Measurements from ENCODE around the gene DENND1A.
A peak's percentile ranks its signal among the peaks of the same experiment; 100 is the strongest.

DENND1A gene

DNA sequence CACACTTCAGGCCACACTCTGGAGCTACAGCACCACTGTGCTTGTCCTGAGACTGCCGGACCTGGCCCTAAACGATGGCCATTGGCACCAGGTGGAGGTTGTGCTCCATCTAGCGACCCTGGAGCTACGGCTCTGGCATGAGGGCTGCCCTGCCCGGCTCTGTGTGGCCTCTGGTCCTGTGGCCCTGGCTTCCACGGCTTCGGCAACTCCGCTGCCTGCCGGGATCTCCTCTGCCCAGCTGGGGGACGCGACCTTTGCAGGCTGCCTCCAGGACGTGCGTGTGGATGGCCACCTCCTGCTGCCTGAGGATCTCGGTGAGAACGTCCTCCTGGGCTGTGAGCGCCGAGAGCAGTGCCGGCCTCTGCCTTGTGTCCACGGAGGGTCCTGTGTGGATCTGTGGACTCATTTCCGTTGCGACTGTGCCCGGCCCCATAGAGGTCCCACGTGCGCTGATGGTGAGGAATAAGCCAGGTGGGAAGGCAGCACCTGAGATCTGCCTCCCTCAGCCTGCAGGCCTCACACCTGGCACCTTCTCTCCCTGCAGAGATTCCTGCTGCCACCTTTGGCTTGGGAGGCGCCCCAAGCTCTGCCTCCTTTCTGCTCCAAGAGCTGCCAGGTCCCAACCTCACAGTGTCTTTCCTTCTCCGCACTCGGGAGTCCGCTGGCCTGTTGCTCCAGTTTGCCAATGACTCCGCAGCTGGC lies 559.2 kb downstream of the DENND1A start:
- no peak for DNase-seq (ENCODE audit: extremely low read depth in 1 of 2, low read depth in 1 of 2)

DNA sequence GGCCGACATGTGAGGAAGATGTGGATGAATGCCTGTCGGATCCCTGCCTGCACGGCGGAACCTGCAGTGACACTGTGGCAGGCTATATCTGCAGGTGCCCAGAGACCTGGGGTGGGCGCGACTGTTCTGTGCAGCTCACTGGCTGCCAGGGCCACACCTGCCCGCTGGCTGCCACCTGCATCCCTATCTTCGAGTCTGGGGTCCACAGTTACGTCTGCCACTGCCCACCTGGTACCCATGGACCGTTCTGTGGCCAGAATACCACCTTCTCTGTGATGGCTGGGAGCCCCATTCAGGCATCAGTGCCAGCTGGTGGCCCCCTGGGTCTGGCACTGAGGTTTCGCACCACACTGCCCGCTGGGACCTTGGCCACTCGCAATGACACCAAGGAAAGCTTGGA lies 559.8 kb downstream of the DENND1A start:
- DNase-seq (ENCODE audit: extremely low read depth in 1 of 2, low read depth in 1 of 2) = no peak

DNA sequence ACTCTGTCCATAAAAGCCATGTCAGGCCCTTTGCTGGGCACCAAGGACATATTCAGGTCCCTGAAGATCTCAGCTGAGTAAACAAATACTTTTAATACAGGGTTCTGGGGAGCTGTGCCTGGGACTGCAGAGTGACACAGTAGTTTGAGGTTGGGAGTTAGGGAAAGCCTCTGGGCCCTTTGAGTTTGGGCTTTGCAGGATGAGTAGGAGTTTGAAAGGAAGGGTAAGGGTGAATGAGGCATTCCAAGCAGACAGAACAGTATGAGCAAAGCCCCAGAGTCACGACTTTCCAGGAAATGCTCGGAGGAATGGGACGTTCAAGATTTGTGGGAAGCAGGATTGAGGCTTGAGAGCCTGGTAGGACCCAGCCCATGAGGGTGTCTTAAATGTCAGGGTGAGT lies 560.6 kb downstream of the DENND1A start:
- DNase-seq (ENCODE audit: extremely low read depth in 1 of 2, low read depth in 1 of 2) = no peak

DNA sequence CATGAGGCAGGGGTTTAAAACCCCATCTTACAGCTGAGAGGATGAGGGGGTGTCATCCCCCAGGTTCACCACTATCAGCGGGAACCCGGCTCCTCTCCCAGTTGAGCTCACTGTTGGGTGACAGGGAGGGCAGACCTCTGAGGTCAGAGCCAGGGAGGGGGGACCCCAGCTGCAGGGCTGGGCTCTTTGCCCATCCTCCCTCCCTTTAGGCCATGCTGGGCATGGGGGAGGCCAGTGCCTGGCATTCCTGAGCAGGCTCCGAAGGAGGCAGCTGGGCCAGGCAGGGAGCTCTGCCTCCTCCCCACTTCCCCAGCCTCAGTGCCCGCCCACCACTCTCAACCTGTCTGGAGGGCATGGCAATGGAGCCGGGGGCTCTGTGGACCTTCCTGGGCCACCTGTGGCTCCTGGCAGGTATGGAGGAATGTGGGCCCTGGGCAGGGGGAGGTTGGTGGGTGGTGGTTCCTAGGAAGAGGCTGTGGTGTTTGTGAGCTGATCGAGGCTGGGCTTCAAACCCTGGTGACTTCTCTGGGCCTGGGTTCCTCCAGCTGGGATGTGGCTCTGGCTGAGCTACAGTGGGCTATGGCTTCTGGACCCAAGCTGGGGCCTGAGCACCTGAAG lies 561.3 kb downstream of the DENND1A start:
- DNase-seq (ENCODE audit: extremely low read depth in 1 of 2, low read depth in 1 of 2) = no peak

DNA sequence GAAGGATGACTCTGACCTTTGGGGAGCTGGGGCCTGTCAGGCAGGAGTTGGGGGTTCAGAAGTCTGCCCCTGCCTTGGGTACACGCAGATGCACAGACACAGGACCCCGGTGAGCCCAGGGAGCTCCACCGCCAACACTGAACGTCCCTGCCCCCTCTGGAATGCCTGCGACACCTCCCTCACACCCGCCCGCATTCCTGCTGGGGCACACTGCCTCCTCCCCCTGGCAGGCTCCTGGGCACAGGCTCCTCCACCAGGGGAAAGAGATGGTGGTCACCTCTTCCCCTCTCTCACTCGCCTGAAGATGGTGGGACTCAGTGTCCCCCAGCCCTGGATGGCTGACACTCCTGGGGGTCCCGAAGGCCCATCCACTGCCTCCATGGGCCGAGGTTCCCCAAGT lies 561.9 kb downstream of the DENND1A start:
- DNase-seq (ENCODE audit: extremely low read depth in 1 of 2, low read depth in 1 of 2) = no peak

DNA sequence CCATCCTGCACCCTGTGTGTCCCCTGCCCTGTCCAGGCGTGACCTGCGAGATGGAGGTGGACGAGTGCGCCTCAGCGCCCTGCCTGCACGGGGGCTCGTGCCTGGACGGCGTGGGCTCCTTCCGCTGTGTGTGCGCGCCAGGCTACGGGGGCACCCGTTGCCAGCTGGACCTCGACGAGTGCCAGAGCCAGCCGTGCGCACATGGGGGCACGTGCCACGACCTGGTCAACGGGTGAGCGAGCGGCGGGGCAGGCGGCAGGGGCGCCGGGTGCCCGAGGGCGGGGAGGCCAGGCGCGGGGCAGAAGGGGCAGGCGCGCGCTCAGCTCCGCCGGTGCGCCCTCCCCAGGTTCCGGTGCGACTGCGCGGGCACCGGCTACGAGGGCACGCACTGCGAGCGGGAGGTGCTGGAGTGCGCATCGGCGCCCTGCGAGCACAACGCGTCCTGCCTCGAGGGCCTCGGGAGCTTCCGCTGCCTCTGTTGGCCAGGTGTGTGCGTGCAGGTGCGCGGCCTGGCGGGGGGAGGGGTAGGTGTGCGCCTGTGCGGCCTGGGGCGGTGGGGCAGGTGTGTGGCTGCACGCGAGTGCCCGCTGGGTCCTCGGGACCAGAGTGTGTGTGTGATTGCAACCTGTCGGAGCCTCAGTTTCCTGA lies 563.9 kb downstream of the DENND1A start:
- DNase-seq (ENCODE audit: extremely low read depth in 1 of 2, low read depth in 1 of 2) = no peak

DNA sequence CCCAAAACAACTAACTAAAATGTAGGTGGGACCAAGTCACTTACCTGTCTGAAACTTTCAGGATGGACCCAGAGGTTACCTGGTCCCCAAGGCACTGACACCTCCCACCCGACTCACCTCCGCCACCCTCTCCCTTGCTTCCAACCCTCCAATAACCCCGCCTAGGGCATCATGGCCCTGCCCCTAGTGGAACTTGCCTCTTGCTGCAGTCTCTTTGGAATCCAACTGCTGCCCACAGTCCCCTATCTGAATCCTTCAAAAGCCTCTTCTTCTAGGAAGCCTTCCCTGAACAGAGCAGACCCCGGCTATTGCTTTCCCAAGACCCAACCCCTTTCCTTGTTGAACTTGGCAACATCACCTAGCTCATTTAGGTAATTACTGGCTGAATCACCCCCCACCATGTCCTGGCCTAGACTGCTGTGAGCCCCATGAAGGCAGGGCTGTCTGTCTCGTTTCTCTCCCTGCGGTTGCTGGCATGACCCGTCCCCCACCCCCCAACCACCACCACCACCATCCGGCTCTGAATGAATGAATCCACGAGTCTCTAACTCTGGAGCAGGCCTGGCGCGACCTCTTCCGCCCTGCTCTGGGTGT lies 564.5 kb downstream of the DENND1A start:
- DNase-seq (ENCODE audit: extremely low read depth in 1 of 2, low read depth in 1 of 2) = no peak

DNA sequence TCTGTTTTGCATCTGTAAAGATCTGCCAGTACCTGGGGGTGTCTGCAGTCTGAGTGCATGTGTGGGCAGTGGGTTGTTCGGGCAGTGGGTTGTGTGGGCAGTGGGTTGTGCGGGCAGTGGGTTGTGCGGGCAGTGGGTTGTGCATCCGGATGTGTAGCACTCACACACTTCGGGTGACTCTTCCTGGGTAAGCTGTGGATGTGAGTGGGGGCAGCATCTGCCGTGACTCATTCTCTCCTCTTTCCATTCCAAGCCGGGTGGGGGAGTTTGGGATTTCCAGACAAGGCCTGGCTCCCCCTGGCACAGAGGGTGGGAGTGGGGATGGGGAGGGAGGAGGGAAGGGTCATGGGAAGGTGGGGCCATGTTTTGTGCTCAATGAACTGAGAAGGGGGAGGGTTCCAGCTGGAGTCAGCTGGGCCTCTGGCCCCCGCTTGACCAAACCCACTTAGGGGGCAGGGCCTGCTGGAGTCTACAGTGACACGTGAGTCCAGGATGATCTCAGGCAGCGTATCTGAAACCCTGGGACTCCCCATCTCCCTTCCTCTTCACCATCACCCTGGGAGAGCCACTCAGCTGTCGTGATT lies 565.6 kb downstream of the DENND1A start:
- no peak for DNase-seq (ENCODE audit: extremely low read depth in 1 of 2, low read depth in 1 of 2)

DNA sequence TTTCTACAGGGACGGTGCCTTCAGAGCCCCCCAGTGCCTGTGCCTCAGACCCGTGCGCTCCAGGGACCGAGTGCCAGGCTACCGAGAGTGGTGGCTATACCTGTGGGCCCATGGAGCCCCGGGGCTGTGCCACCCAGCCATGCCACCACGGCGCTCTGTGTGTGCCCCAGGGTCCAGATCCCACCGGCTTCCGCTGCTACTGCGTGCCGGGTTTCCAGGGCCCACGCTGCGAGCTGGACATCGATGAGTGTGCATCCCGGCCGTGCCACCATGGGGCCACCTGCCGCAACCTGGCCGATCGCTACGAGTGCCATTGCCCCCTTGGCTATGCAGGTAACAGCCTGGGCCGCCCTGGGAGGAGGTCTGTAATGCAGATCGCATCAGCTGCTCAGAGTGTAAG lies 567.1 kb downstream of the DENND1A start:
- no peak for DNase-seq (ENCODE audit: extremely low read depth in 1 of 2, low read depth in 1 of 2)

DNA sequence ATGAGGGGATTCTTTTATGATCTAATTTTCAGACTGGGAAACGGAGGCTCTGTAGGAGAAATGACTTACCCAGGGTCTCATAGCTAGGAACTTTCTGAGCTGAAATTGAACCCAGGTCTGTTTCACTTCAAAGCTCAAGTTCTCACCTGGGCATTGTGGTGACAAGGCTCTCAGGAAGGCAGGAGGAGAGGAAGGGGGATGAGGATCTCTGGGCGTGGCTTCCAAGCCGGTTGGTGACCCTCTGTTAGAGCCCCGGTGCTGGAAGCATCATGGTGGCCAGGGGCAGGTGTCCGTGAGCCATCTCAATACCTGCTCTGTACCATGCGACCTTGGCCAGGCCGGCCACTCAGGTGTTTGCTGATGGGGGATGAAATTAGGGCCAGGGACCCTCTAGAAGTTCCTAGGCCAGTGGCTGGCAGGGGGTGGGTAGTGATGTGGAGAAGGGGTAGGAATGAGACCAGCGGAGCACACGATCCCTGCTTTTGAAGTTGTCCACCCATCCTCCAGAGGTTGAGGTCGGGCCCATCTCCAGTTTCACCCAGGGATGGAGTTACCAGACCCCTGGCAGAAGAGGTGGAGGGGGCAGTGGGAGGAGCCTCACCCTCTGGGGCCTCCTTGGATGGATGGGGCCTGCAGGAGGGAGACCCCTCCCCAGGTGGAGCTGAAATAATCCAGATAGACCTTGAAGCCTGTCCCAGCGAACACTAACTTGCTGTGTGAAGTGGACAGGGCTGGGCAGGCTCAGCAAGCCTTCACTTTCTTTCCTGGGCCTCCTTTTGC lies 568.0 kb downstream of the DENND1A start:
- no peak for DNase-seq (ENCODE audit: extremely low read depth in 1 of 2, low read depth in 1 of 2)

DNA sequence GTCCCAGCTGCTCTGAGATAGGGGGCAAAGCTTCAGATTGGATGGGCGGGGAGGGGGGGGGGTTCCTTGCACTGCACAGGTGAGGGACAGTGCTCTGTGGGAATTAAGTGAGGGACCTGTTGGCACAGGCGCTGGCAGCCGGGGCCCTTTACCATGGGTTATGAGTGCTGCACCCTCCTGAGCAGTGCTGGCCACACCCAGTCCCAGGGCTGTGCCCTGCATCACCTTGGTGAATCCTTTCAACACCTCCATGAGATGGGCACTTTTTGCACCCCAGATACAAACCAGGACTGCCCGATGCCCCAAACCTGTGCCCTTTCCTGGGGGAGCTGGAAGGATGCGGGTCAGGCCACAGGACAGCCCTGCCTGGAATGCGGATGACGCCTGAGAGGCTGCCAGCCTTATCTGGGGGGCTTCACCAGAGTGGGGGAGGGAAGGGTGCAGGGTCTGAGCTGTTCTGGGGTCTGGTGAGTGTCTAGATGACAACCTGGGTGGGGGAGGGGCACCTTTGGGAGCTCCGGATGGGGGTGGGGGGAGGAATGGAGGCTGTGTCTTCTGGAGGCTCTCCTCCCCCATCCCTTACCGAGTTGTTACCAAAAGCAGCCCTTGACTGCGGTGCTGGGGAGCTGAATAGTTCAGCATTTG lies 568.7 kb downstream of the DENND1A start:
- no peak for DNase-seq (ENCODE audit: extremely low read depth in 1 of 2, low read depth in 1 of 2)

DNA sequence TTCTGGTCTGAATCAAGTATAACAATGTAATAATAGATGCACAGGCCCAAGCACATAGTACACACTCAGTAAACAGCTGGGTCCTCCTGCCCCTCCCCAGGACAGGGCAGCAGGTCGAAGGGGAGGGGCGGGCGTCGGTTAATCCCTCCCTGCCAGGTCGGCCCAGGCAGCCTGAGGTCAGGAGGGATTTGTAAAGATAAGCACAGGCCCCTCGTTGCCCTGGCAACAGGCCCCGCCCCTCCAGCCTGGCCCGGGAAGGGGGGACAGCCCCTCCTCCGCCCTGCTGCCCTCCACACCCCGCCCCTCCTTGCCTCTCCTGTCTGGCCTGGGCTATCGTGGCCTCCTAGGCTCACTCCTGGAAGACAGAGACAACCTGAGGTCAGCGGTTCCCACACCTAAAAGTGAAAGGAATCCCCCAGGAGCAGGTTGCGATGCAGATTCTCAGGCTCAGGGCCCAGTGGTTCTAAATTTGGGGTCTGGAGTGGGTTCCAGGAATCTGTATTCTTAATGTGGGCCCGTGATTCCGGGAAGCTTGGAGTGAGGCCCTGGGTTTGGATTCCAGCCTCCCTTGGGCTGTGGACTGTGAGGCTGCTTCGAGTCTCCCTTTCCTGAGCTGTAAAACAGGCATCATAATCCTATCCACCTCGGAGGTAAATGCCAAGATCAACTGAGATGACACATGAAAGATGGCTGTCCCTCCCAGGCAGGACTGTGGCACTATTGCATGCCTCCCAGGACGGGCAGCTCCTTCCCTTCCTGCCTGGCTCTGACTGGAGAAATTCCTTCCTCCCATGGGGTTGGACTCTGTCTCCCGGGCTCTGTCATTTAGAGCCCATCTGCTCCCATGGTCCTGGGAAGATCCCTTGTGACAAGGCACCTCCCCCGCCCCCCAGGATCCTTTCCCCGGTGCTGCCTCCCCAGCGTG lies 569.5 kb downstream of the DENND1A start:
- DNase-seq (ENCODE audit: extremely low read depth in 1 of 2, low read depth in 1 of 2) = peak; percentile 20 to 33

DNA sequence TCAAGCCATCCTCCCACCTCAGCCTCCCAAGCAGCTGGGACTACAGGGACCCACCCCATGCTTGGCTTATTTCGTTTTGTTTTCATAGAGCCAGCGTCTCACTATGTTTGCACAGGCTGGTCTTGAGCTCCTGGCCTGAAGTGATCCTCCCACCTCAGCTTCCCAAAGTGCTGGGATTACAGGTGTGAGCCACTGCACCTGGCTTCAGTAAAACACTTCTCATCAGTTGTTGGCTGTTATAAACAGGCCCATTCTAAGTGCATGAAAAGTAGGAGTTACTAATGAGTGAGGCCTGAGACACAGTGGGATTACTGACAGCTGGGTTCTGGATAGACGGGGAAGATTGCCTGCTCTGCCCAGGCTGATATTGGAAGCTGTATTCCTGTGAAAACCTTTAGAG lies 570.4 kb downstream of the DENND1A start:
- DNase-seq (ENCODE audit: extremely low read depth in 1 of 2, low read depth in 1 of 2) = no peak

DNA sequence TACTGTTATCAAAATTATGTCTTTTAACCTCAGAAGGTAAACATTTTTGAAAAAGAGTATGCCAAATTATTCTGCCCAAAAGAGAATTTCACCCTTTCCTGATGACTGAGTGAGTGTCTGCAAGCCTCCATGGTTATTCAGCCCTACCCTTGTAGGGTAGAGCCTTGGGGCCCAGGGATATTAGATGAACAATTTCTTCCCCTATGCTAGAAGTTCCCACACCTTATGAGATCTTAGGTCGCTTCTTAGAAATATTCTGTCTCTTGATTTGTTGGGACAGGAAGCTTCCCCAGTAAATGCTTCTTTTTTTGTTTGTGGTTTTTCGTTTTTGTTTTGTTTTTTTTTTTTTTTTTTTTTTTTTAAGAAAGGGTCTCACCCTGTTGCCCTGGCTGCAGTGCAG lies 570.8 kb downstream of the DENND1A start:
- DNase-seq (ENCODE audit: extremely low read depth in 1 of 2, low read depth in 1 of 2) = no peak

DNA sequence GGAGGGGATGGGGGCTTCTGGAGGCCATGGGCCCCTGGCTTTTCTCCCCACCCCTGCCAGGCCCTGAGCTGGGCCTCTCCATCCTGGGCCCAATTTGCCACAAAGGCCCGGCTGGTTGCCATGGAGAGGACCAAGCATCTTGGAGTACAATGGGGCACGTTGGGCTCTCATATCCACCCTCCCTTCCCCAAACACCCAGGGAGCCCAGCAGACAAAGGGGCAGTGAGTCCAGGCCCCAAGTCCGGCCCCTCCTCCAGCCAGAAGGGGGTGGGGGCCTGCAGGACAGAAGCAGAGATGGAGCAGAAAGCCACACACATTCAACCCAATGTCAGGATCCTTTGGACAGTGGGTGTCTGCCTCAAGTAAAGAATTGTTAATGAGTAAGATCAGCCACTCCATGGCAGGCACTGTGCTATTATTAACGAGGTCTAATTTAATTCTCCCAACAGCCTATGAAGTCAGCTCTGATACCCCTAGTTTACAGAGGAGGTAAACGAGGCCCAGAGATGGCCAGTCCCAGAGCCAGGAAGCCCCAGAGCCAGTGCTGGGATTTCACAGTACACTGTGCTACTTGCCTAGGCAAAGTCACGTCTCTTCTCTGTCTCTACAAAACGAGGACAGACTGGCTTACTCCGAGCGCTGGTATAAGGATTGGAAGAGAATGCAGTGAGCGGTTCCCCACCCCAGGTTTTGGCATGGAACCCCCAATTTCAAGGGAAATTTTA lies 571.6 kb downstream of the DENND1A start:
- no peak for DNase-seq (ENCODE audit: extremely low read depth in 1 of 2, low read depth in 1 of 2)

DNA sequence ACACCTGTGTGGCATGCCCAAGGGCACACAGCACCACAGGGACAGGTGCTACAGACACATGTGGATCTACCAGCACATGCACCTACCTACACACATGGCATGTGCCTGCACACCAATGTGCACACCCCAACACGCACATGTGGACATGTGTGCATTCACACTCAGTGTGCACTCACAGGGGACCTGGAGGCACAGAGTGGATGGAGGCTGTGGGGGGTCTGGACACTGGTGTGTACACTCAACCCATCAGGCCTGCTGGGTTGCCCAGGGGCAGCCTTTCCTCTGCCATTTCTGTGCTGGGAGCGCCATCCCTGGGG lies 572.2 kb downstream of the DENND1A start:
- DNase-seq (ENCODE audit: extremely low read depth in 1 of 2, low read depth in 1 of 2) = no peak

DNA sequence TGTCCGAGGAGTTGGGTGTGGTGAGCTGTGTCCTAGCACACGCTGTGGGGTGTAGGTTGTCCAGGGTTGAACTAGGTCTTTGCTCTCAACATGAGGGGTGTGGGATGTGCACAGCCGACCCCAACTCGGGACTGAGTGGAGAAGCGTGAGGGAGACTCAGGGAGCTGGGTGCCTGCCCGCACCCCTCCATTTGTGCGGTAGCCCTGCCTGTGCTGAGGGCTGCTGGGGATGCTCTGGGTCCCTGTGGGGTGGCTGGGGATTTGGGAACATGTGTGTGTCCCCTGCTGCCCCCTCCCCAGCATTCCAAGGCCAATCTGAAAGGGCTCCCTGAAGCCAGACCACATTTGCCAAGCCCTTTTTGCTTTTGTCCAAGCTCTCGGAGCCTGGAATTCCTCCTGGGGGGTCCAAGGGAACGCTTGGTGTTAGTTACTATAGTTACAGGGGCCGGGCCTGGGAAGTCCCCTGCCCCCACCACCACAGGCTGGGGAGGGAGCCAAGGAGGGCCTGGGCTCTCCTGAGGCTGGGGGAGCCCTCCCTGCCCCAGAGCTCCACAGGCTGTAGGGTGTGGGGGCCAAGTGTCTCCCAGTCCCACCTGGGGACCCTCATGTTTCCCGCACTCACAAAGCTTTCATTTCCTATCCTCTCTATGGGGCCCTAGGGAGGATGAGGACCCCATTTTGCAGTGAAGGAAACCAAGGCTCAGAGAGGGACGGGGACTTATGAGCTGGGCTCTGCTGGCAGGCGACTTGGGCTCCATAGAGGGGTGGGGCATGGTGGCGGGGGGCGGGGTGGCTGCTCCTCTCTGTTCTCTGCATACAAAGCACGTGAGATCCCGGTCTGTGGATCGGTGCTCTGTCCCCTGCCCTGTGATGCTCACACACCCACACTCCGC lies 572.8 kb downstream of the DENND1A start:
- DNase-seq (ENCODE audit: extremely low read depth in 1 of 2, low read depth in 1 of 2) = no peak

All from stimulated activated CD8-positive, alpha-beta memory T cell treated with anti-CD3 and anti-CD28 coated beads, Interleukin-7, amount 100 ng/mL, for 48 hours (primary cell).